T-helper 9 cell (primary cell): ENCODE measurements around the gene TEX26.

Experiments used
- DNase-seq: peaks from one replicate; pipeline ENCODE4 v3.0.0-alpha.2; 2020

Gene TEX26

GRCh38 chr13:31014456-31014855 lies 82.0 kb downstream of the TEX26 start:
- DNase-seq = no peak

- DNase-seq = no peak
Measured at GRCh38 chr13:31015199-31015598, 82.7 kb downstream of the TEX26 start.

- no peak for DNase-seq
Measured at GRCh38 chr13:31016342-31017325, 84.2 kb downstream of the TEX26 start.

GRCh38 chr13:31018511-31018910 lies 86.1 kb downstream of the TEX26 start:
- no peak for DNase-seq

- DNase-seq = no peak
Measured at GRCh38 chr13:31020996-31021395, 88.5 kb downstream of the TEX26 start.

GRCh38 chr13:31022288-31022895 lies 89.9 kb downstream of the TEX26 start:
- DNase-seq = no peak

- no peak for DNase-seq
Measured at GRCh38 chr13:31022928-31023530, 90.6 kb downstream of the TEX26 start.
